HG02852 (cell line): ENCODE data around the gene BRD9.
"Not testable (repeated sequence)": the region's sequence is repeated elsewhere in the genome, so short reads cannot be mapped to it uniquely, and the experiment has no call there.

ENCODE experiments used
- ATAC-seq: cut with Tn5 transposase; IDR thresholded peaks from one replicate; pipeline ENCODE4 v1.9.1; 2021; ENCODE audit warnings: mild to moderate bottlenecking, moderate library complexity; ENCODE audit not compliant: unreplicated experiment

BRD9 gene

GRCh38 chr5:846602-847091 is 46.0 kb downstream of the BRD9 start:
- not testable (repeated sequence) for ATAC-seq

GRCh38 chr5:845676-846601 is 46.7 kb downstream of the BRD9 start:
- not testable (repeated sequence) for ATAC-seq

GRCh38 chr5:845031-845675 is 47.4 kb downstream of the BRD9 start:
- not testable (repeated sequence) for ATAC-seq

- not testable (repeated sequence) for ATAC-seq
Measured at GRCh38 chr5:844426-844825, 48.2 kb downstream of the BRD9 start.

- ATAC-seq, result not testable (repeated sequence)
Measured at GRCh38 chr5:843926-844325, 48.7 kb downstream of the BRD9 start.

GRCh38 chr5:843371-843770 is 49.2 kb downstream of the BRD9 start:
- ATAC-seq, result not testable (repeated sequence)

- ATAC-seq, result not testable (repeated sequence)
Measured at GRCh38 chr5:842402-843221, 50.0 kb downstream of the BRD9 start.

GRCh38 chr5:841531-842401 is 50.8 kb downstream of the BRD9 start:
- ATAC-seq, result not testable (repeated sequence)

GRCh38 chr5:840974-841435 is 51.6 kb downstream of the BRD9 start:
- ATAC-seq, result not testable (repeated sequence)

- ATAC-seq, result not testable (repeated sequence)
Measured at GRCh38 chr5:840118-840973, 52.3 kb downstream of the BRD9 start.

- ATAC-seq, result not testable (repeated sequence)
Measured at GRCh38 chr5:838431-838851, 54.2 kb downstream of the BRD9 start.

- ATAC-seq, result not testable (repeated sequence)
Measured at GRCh38 chr5:837621-838121, 54.9 kb downstream of the BRD9 start.

GRCh38 chr5:835933-836612 is 56.5 kb downstream of the BRD9 start:
- ATAC-seq, result not testable (repeated sequence)

- ATAC-seq, result not testable (repeated sequence)
Measured at GRCh38 chr5:834013-834412, 58.6 kb downstream of the BRD9 start.

- ATAC-seq, result not testable (repeated sequence)
Measured at GRCh38 chr5:828194-828593, 64.4 kb downstream of the BRD9 start.

GRCh38 chr5:825544-825943 is 67.1 kb downstream of the BRD9 start:
- ATAC-seq, result not testable (repeated sequence)

GRCh38 chr5:821504-821903 is 71.1 kb downstream of the BRD9 start:
- ATAC-seq, result no peak

GRCh38 chr5:820245-820644 is 72.4 kb downstream of the BRD9 start:
- no peak for ATAC-seq
